Transverse colon (tissue), 3 donors: ENCODE measurements around the gene SLC27A5.

Experiments
- POLR2A ChIP-seq: fragments of 450-650 bp; IDR thresholded peaks from one replicate; pipeline ENCODE4 v1.6.1; 2016; ENCODE audit warnings: antibody characterized with exemption, mild to moderate bottlenecking, moderate library complexity
- TF ChIP-seq, protein P1 (sequence below), 5 experiments: fragments of 200-600 bp in 3 of 5; fragments of 450-650 bp in 2 of 5; sonication (generic) in 3 of 5; IDR thresholded peaks; 1 replicate in 2 of 5; 2 replicates in 3 of 5; pipeline ENCODE4 v1.5.1; 2016 to 2017; ENCODE audit warnings: antibody characterized with exemption in 5 of 5, inconsistent platforms in 3 of 5, mild to moderate bottlenecking in 2 of 5, moderate library complexity in 1 of 5

DNA sequence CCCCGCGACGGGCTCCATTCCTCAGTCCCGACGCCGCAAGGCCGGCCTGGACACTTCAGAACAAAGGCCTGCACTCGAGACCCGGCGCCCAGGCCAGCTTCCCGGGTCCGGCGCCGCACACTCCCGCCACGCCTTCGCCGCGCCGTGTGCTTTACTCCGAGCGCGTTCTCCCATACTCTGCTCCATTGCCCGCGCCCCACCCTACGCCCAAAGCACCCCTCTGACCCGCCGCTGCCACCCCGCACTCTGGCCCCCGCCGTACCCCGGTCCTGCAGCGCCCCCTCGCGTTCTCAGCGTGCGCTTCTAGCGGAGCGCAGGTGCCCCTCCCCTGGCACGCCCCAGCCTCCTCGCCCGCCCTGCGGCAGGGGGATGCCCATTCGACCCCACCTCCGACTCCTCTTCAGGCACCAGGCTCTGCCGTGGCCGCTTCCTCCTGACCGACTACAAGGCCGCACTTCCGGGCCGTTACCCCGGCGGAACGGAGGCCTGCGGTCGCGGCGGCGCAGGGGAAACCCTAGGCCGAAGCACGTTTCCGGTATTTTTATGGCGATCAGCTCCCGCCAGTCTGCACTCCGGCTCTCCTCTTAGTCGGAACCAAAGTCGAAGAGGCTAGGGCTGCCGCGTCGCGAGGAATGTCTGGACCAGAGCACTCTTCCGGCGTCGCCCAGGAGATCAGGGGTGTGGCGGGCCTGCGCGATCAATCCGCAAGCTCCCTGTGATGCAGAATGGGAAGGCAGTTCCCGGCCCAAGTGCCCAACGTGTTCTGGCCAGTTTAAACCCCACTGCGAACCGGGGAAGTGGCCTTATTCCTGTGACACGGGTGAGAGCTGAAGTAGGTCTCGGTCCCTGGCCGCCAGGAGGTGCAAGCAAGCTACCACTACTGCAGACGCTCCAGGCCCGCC lies 7.8 kb upstream of the SLC27A5 start, which contains the start of gene ZBTB45:
- TF ChIP-seq, protein P1, sequence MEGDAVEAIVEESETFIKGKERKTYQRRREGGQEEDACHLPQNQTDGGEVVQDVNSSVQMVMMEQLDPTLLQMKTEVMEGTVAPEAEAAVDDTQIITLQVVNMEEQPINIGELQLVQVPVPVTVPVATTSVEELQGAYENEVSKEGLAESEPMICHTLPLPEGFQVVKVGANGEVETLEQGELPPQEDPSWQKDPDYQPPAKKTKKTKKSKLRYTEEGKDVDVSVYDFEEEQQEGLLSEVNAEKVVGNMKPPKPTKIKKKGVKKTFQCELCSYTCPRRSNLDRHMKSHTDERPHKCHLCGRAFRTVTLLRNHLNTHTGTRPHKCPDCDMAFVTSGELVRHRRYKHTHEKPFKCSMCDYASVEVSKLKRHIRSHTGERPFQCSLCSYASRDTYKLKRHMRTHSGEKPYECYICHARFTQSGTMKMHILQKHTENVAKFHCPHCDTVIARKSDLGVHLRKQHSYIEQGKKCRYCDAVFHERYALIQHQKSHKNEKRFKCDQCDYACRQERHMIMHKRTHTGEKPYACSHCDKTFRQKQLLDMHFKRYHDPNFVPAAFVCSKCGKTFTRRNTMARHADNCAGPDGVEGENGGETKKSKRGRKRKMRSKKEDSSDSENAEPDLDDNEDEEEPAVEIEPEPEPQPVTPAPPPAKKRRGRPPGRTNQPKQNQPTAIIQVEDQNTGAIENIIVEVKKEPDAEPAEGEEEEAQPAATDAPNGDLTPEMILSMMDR (IDR thresholded peaks at IDR 0.05): peak; percentile 60 to 96 (median 70)
- TF ChIP-seq POLR2A: peak; percentile 75
